OCI-LY1 (cell line): ENCODE measurements around the gene DPEP2NB.
"Not testable (repeated sequence)": the region's sequence is repeated elsewhere in the genome, so short reads cannot be mapped to it uniquely, and the experiment has no call there.

Source experiments
- H2AFZ ChIP-seq: fragments of 200-600 bp; sonication (generic), shearing (Covaris generic); 2 replicates; pipeline ENCODE4 v1.6.0; 2014; ENCODE audit warnings: antibody characterized with exemption, mild to moderate bottlenecking, low read length
- H3F3A ChIP-seq: fragments of 200-600 bp; sonication (generic), shearing (Covaris generic); 2 replicates; pipeline ENCODE4 v1.6.0; 2014; ENCODE audit warnings: mild to moderate bottlenecking, antibody characterized with exemption, low read length, moderate library complexity; ENCODE audit not compliant: insufficient read depth
- H3K27ac ChIP-seq: fragments of 200-600 bp; sonication (generic); 2 replicates; pipeline ENCODE4 v1.5.1; 2014; ENCODE audit warnings: low read length, mixed run types, mild to moderate bottlenecking, low read depth; ENCODE audit not compliant: poor library complexity, severe bottlenecking
- H3K27me3 ChIP-seq: fragments of 200-600 bp; sonication (generic); 2 replicates; pipeline ENCODE4 v1.6.0; 2014; ENCODE audit warnings: antibody characterized with exemption, mild to moderate bottlenecking, low read length, moderate library complexity; ENCODE audit not compliant: insufficient read depth
- H3K36me3 ChIP-seq: fragments of 200-600 bp; sonication (generic); 2 replicates; pipeline ENCODE4 v1.6.1; 2014; ENCODE audit warnings: mild to moderate bottlenecking, antibody characterized with exemption, low read length, moderate library complexity, mixed read lengths; ENCODE audit not compliant: insufficient read depth
- H3K4me1 ChIP-seq: fragments of 200-600 bp; sonication (generic); 2 replicates; pipeline ENCODE4 v1.5.1; 2014; ENCODE audit warnings: mild to moderate bottlenecking, low read length, moderate library complexity; ENCODE audit not compliant: insufficient read depth, severe bottlenecking
- H3K4me2 ChIP-seq: fragments of 200-600 bp; sonication (generic), shearing (Covaris generic); 2 replicates; pipeline ENCODE4 v1.6.1; 2014; ENCODE audit warnings: low read length
- H3K4me3 ChIP-seq: fragments of 200-600 bp; sonication (generic); 2 replicates; pipeline ENCODE4 v1.5.1; 2014; ENCODE audit warnings: low read length, low read depth, mild to moderate bottlenecking, mixed read lengths; ENCODE audit not compliant: poor library complexity, severe bottlenecking
- H3K79me2 ChIP-seq: fragments of 200-600 bp; shearing (Covaris generic); 2 replicates; pipeline ENCODE4 v1.6.1; 2016; ENCODE audit warnings: mixed run types, low read length, mixed read lengths; ENCODE audit not compliant: insufficient read depth
- H3K9ac ChIP-seq: fragments of 200-600 bp; sonication (generic), shearing (Covaris generic); 2 replicates; pipeline ENCODE4 v1.6.1; 2014; ENCODE audit warnings: mild to moderate bottlenecking, low read length, mixed read lengths
- H3K9me2 ChIP-seq: fragments of 200-600 bp; sonication (generic), shearing (Covaris generic); 2 replicates; pipeline ENCODE4 v1.6.1; 2014; ENCODE audit warnings: low read depth, mild to moderate bottlenecking, low read length, mixed read lengths
- H3K9me3 ChIP-seq: fragments of 200-600 bp; shearing (Covaris generic); 2 replicates; pipeline ENCODE4 v1.6.1; 2014; ENCODE audit warnings: low read length, mixed read lengths
- H4K20me1 ChIP-seq: fragments of 200-600 bp; sonication (generic), shearing (Covaris generic); 2 replicates; pipeline ENCODE4 v1.6.0; 2016; ENCODE audit warnings: mild to moderate bottlenecking, low read length; ENCODE audit not compliant: insufficient read depth
- CTCF ChIP-seq: fragments of 200-600 bp; sonication (generic), shearing (Covaris generic); IDR thresholded peaks from 2 replicates; pipeline ENCODE4 v1.5.1; 2017; ENCODE audit warnings: mild to moderate bottlenecking, antibody characterized with exemption, low read length, moderate library complexity, mixed read lengths
- EZH2 ChIP-seq: fragments of 200-600 bp; sonication (generic), shearing (Covaris generic); IDR thresholded peaks from 2 replicates; pipeline ENCODE4 v1.8.0; 2017; ENCODE audit warnings: borderline replicate concordance, mixed run types, mild to moderate bottlenecking, antibody characterized with exemption, low read length, moderate library complexity, mixed read lengths

The DPEP2NB gene

DNA sequence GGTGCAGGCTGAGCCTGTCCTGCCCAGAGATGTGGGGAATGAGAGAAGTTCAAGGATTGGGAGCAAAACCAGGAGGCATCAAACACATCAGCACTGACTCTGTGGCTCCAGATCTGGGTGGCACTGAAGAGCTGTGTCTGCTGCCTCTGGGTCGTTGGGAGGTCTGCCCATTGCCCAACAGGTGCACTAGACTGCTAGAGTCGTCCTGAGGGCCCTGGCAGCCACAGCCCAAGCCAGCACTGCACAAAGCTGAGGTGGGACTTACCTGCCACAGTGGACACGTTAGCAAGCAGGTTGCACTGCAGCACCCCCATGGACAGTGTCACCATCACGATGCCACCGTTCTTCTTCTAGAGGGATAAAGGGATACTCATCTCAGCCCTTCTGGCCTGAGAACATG lies 38.7 kb downstream of the DPEP2NB start:
- no peaks in the 10 kb centered on the region for H3K9me3 ChIP-seq
- H4K20me1 ChIP-seq: no peaks in the 10 kb centered on the region
- no peak overlapping the region for H3K4me2 ChIP-seq
- no peaks in the 10 kb centered on the region for H3K9me2 ChIP-seq
- H2AFZ ChIP-seq: no peak overlapping the region
- no peak overlapping the region for H3K4me3 ChIP-seq
- H3K9ac ChIP-seq: no peak overlapping the region
- TF ChIP-seq CTCF (no peak), EZH2 (no peak)
- no peaks in the 10 kb centered on the region for H3F3A ChIP-seq
- H3K4me1 ChIP-seq: no peaks in the 10 kb centered on the region
- H3K27ac ChIP-seq: no peak overlapping the region
- no peaks in the 10 kb centered on the region for H3K79me2 ChIP-seq
- no peaks in the 10 kb centered on the region for H3K27me3 ChIP-seq
- H3K36me3 ChIP-seq: no peaks in the 10 kb centered on the region

DNA sequence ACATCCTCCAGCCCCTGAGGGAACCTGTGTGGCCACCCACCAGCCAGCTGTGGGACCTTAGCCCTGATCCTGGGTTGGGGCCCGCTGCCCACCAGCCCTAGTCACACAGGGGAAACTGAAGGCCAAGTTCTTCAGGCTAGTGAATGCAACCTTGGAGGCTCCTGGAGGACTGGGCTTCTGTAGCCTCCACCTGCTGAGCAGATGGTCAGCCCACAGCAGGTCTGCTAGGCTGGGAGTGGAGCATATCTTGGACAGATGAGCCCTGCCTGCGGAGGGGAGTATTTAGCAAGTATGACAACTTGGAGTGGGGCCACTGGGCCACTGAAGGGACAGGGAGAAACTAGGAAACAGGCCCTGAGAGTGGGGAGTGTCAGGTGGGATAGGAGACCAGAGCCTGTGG lies 39.5 kb downstream of the DPEP2NB start:
- H3F3A ChIP-seq: no peaks in the 10 kb centered on the region
- no peak overlapping the region for H3K4me3 ChIP-seq
- no peak for TF ChIP-seq CTCF
- TF ChIP-seq EZH2: no peak
- no peaks in the 10 kb centered on the region for H4K20me1 ChIP-seq
- no peaks in the 10 kb centered on the region for H3K9me2 ChIP-seq
- no peaks in the 10 kb centered on the region for H3K4me1 ChIP-seq
- H3K27ac ChIP-seq: no peak overlapping the region
- H3K27me3 ChIP-seq: no peaks in the 10 kb centered on the region
- H3K9me3 ChIP-seq: no peaks in the 10 kb centered on the region
- no peak overlapping the region for H3K9ac ChIP-seq
- no peaks in the 10 kb centered on the region for H3K36me3 ChIP-seq
- H2AFZ ChIP-seq: no peak overlapping the region
- H3K4me2 ChIP-seq: no peak overlapping the region
- no peaks in the 10 kb centered on the region for H3K79me2 ChIP-seq

GRCh38 chr16:67975321-67976105 lies 40.2 kb downstream of the DPEP2NB start:
- TF ChIP-seq CTCF (no peak), EZH2 (no peak)
- Histone ChIP-seq H3F3A (no peaks in the 10 kb centered on the region), H3K4me2 (no peak overlapping the region), H3K27me3 (no peaks in the 10 kb centered on the region), H3K79me2 (no peaks in the 10 kb centered on the region), H3K4me3 (no peak overlapping the region), H4K20me1 (no peaks in the 10 kb centered on the region), H3K4me1 (no peaks in the 10 kb centered on the region), H2AFZ (no peak overlapping the region), H3K9me3 (no peaks in the 10 kb centered on the region), H3K9ac (no peak overlapping the region), H3K27ac (no peak overlapping the region), H3K9me2 (no peaks in the 10 kb centered on the region), H3K36me3 (no peaks in the 10 kb centered on the region)

DNA sequence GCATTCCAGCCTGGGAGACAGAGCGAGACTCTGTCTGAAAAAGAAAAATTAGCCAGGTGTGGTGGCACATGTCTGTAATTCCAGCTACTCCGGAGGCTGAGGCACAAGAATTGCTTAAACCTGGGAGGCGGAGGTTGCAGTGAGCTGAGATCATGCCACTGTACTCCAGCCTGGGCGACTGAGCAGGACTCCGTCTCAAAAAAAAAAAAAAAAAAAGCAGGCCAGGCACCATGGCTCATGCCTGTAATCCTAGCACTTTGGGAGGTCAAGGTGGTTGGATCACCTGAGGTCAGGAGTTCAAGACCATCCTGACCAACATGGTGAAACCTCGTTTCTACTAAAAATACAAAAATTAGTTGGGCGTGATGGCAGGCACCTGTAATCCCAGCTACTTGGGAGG lies 43.4 kb downstream of the DPEP2NB start:
- not testable (repeated sequence) for H2AFZ ChIP-seq, H3K9me2 ChIP-seq, H3K4me3 ChIP-seq, H3K9me3 ChIP-seq, H3F3A ChIP-seq, H3K27me3 ChIP-seq, H3K36me3 ChIP-seq, H3K4me2 ChIP-seq, H3K9ac ChIP-seq, H3K27ac ChIP-seq, H4K20me1 ChIP-seq, H3K79me2 ChIP-seq
- peaks cover 16% of the 10 kb centered on the region for H3K4me1 ChIP-seq
